ENCODE results near the gene PPT2. TPM values are rescaled to one million over a fixed set of nuclear protein-coding genes. Genes with fewer than 3 reads are reported as not detected.
A peak's percentile ranks its signal among the peaks of the same experiment; 100 is the strongest.
"Not testable (repeated sequence)": the region's sequence is repeated elsewhere in the genome, so short reads cannot be mapped to it uniquely, and the experiment has no call there.

The PPT2 gene
- total and polyA plus RNA-seq, 2 experiments from 2014 or later = 8.9 to 20.6 TPM

DNA sequence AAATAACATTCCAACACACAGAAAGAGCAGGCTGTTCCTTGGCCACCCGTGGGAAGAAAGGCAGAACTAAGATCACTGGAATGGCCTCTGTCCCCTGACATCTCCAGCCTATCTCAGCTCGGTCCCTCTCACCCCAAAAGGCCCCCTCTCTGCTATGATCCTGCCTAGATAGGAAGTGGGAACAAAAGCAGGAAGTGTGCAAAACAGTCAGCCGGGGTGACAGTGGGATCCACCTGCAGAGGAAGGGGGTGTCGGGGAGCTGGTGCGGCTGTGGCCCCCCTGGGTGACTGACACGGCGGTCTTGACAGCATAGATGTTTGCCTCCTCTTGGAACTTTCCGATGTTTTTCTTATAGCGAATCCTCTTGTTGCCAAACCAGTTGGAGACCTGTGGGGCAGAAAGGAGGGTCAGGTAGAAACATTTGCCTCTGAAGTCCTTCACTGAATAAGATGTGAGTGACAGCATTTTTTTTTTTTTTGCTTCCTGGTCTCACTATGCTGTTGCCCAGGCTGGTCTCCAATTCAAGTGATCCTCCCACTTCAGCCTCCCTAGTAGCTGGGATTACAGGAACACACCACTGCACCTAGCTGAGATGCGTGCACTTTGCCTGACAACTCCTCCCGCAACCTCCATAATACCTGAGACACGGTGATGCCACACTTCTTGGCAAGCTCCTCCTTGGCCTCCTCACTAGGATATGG, 33.2 kb downstream of the PPT2 start:
- H3K4me1 Mint-ChIP-seq = peaks cover 44% of the 10 kb centered on the region
- Histone ChIP-seq H2AFZ (no peak overlapping the region), H3K79me2 (replicated peaks; ENCODE audit: insufficient read depth) (peaks cover 12% of the 10 kb centered on the region), H3K27ac (ENCODE audit: low read depth) (no peak overlapping the region), H3K36me3 (ENCODE audit: insufficient read depth) (peaks cover 3% of the 10 kb centered on the region; the same call in 1 of the 2 replicates), H3K9me2 (ENCODE audit: insufficient read depth) (no peaks in the 10 kb centered on the region), H3K4me2 (no peak overlapping the region), H3K27me3 (ENCODE audit: insufficient read depth) (no peaks in the 10 kb centered on the region), H3K4me3 (no peak overlapping the region), H3K4me1 (ENCODE audit: insufficient read depth) (peaks cover 27% of the 10 kb centered on the region), H4K20me1 (replicated peaks; ENCODE audit: insufficient read depth) (no peaks in the 10 kb centered on the region), H3F3A (replicated peaks; ENCODE audit: low read depth) (peaks cover 17% of the 10 kb centered on the region)
- DNase-seq (ENCODE audit: low spot score) (no peak), ATAC-seq (no peak)
- H3K27me3 Mint-ChIP-seq (ENCODE audit: insufficient read depth, low read depth, poor library complexity) = peaks cover 28% of the 10 kb centered on the region
- H3K9me3 Mint-ChIP-seq = no peaks in the 10 kb centered on the region; the same call in 2 of the 3 replicates
- H3K4me3 Mint-ChIP-seq = peak overlapping the region; percentile 43; the same call in 1 of the 3 replicates
- 0 out of 2 replicates have a peak overlapping the region, but pooled peaks have one; percentile 11 for H3K27ac Mint-ChIP-seq
- H3K36me3 Mint-ChIP-seq (ENCODE audit: low read depth) = peaks cover 48% of the 10 kb centered on the region
- TF ChIP-seq, protein P1, sequence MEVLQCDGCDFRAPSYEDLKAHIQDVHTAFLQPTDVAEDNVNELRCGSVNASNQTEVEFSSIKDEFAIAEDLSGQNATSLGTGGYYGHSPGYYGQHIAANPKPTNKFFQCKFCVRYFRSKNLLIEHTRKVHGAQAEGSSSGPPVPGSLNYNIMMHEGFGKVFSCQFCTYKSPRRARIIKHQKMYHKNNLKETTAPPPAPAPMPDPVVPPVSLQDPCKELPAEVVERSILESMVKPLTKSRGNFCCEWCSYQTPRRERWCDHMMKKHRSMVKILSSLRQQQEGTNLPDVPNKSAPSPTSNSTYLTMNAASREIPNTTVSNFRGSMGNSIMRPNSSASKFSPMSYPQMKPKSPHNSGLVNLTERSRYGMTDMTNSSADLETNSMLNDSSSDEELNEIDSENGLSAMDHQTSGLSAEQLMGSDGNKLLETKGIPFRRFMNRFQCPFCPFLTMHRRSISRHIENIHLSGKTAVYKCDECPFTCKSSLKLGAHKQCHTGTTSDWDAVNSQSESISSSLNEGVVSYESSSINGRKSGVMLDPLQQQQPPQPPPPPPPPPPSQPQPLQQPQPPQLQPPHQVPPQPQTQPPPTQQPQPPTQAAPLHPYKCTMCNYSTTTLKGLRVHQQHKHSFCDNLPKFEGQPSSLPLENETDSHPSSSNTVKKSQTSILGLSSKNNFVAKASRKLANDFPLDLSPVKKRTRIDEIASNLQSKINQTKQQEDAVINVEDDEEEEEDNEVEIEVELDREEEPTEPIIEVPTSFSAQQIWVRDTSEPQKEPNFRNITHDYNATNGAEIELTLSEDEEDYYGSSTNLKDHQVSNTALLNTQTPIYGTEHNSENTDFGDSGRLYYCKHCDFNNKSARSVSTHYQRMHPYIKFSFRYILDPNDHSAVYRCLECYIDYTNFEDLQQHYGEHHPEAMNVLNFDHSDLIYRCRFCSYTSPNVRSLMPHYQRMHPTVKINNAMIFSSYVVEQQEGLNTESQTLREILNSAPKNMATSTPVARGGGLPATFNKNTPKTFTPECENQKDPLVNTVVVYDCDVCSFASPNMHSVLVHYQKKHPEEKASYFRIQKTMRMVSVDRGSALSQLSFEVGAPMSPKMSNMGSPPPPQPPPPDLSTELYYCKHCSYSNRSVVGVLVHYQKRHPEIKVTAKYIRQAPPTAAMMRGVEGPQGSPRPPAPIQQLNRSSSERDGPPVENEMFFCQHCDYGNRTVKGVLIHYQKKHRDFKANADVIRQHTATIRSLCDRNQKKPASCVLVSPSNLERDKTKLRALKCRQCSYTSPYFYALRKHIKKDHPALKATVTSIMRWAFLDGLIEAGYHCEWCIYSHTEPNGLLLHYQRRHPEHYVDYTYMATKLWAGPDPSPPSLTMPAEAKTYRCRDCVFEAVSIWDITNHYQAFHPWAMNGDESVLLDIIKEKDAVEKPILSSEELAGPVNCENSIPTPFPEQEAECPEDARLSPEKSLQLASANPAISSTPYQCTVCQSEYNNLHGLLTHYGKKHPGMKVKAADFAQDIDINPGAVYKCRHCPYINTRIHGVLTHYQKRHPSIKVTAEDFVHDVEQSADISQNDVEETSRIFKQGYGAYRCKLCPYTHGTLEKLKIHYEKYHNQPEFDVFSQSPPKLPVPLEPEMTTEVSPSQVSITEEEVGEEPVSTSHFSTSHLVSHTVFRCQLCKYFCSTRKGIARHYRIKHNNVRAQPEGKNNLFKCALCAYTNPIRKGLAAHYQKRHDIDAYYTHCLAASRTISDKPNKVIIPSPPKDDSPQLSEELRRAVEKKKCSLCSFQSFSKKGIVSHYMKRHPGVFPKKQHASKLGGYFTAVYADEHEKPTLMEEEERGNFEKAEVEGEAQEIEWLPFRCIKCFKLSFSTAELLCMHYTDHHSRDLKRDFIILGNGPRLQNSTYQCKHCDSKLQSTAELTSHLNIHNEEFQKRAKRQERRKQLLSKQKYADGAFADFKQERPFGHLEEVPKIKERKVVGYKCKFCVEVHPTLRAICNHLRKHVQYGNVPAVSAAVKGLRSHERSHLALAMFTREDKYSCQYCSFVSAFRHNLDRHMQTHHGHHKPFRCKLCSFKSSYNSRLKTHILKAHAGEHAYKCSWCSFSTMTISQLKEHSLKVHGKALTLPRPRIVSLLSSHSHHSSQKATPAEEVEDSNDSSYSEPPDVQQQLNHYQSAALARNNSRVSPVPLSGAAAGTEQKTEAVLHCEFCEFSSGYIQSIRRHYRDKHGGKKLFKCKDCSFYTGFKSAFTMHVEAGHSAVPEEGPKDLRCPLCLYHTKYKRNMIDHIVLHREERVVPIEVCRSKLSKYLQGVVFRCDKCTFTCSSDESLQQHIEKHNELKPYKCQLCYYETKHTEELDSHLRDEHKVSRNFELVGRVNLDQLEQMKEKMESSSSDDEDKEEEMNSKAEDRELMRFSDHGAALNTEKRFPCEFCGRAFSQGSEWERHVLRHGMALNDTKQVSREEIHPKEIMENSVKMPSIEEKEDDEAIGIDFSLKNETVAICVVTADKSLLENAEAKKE (CRISPR knock-in tag; IDR thresholded peaks at IDR 0.05) = no peak
- TF ChIP-seq REST (IDR thresholded peaks at IDR 0.05; ENCODE audit: unreplicated experiment) (no peak), EZH2 (IDR thresholded peaks at IDR 0.05; ENCODE audit: low read depth, unreplicated experiment) (no peak), EZH2phosphoT487 (IDR thresholded peaks at IDR 0.05; ENCODE audit: unreplicated experiment) (no peak), POLR2AphosphoS5 (IDR thresholded peaks at IDR 0.05; ENCODE audit: low read depth) (no peak)

DNA sequence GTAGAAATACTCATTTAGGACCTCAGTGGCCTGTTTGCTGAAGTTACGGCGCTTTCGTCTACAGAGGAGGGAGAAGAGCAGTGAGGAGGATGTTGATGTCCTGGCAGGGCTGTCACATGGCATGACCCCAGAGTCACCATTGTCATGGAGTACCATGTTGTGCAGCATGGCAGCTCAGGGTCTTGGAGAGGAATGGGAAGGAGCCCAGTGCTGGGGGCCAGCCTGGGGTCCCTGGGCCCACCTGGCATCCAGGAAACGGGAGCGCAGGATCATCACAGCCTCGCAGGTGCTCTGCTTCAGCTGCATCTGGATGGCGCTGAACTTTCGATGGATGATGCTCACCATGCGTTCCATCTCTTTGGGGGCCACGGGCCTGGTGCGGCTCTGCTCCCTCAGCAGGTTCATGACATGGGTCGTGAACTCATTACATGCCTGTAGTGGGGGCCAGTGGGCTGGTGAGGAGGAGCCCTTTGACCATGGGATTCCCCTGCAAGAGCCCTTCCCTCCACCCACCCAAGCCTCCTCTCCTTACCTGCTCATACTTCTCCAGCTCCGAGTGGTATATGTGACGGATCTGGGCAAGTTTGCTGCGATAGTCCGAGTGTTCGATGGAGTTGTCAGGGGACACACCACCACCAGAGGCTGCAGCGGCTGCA, 33.9 kb downstream of the PPT2 start:
- peaks cover 47% of the 10 kb centered on the region for H3K4me1 Mint-ChIP-seq
- H3K9me2 ChIP-seq (ENCODE audit: insufficient read depth); H4K20me1 ChIP-seq (replicated peaks; ENCODE audit: insufficient read depth); H2AFZ ChIP-seq; H3K27ac ChIP-seq (ENCODE audit: low read depth); DNase-seq (ENCODE audit: low spot score); H3K9me3 Mint-ChIP-seq; ATAC-seq; H3K4me3 ChIP-seq; H3K4me2 ChIP-seq; H3K36me3 ChIP-seq (ENCODE audit: insufficient read depth); H3K27me3 ChIP-seq (ENCODE audit: insufficient read depth): not testable (repeated sequence)
- H3K27ac Mint-ChIP-seq = peak overlapping the region; percentile 95; the same call in 1 of the 2 replicates
- H3K36me3 Mint-ChIP-seq (ENCODE audit: low read depth) = peaks cover 42% of the 10 kb centered on the region
- peaks cover 17% of the 10 kb centered on the region for H3F3A ChIP-seq (replicated peaks; ENCODE audit: low read depth)
- H3K27me3 Mint-ChIP-seq (ENCODE audit: insufficient read depth, low read depth, poor library complexity) = peaks cover 26% of the 10 kb centered on the region
- peaks cover 34% of the 10 kb centered on the region for H3K4me1 ChIP-seq (ENCODE audit: insufficient read depth)
- H3K79me2 ChIP-seq (replicated peaks; ENCODE audit: insufficient read depth) = peaks cover 12% of the 10 kb centered on the region
- peak overlapping the region; percentile 89 for H3K4me3 Mint-ChIP-seq

Data from GM23338 (cell line).